ENCODE data around the gene PRDM16. TPM values are rescaled to one million over a fixed set of nuclear protein-coding genes. Genes with fewer than 3 reads are reported as not detected.

PRDM16 gene
- total RNA-seq, 4 donors from 2014 or later: 0.08 to 0.19 (median 0.12) TPM

DNA sequence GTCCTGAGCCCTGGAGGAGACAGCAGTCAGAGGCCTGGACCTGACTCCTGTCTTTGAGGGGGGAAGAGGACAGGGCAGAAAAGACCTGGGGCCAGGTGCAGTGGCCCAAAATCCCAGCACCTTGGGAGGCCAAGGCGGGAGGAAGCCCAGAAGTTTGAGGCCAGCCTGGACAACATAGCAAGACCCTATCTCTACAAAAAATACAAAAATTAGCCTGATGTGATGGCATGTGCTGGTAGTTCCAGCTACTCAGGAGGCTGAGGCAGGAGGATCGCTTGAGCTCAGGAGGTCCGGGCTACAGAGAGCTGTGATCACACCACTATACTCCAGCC lies 280.9 kb downstream of the PRDM16 start:
- peaks cover 0 to 92% (median 0%) of the 10 kb centered on the region in 4 donors for H3K27me3 ChIP-seq
- intact Hi-C loops (cut with DNase I): no loop called here
- H3K4me3 ChIP-seq: no peak overlapping the region
- H3K4me1 ChIP-seq: peaks cover 6 to 49% (median 20%) of the 10 kb centered on the region in 3 donors
- no peaks in the 10 kb centered on the region for H3K36me3 ChIP-seq
- DNase-seq: no peak
- H3K27ac ChIP-seq: peak overlapping the region in 3 of 4 donors; percentile 86 to 96 (median 92)
- TF ChIP-seq CTCF (IDR thresholded peaks at IDR 0.05) (no peak), POLR2A (IDR thresholded peaks at IDR 0.05) (no peak)
- 74 to 76% methylated on average over 3 of the region's 3 CpGs for WGBS, 2 donors
- peaks cover 0 to under 1% (median 0%) of the 10 kb centered on the region in 3 donors for H3K9me3 ChIP-seq

- Histone ChIP-seq H3K27ac (peak overlapping the region; percentile 72 to 96 (median 89)), H3K27me3 (peaks cover 0 to 89% (median 0%) of the 10 kb centered on the region in 4 donors), H3K36me3 (no peaks in the 10 kb centered on the region), H3K9me3 (no peaks in the 10 kb centered on the region), H3K4me3 (no peak overlapping the region), H3K4me1 (peaks cover 6 to 49% (median 20%) of the 10 kb centered on the region in 3 donors)
- no peak for DNase-seq
- intact Hi-C loops (cut with DNase I): no loop called here
- no peak for TF ChIP-seq POLR2A (IDR thresholded peaks at IDR 0.05)
- TF ChIP-seq CTCF (IDR thresholded peaks at IDR 0.05): peak in 2 of 6 experiments; percentile 3 to 14
- WGBS, 2 donors: 8 to 26% methylated on average over 4 to 6 of the region's 20 CpGs
Measured at GRCh38 chr1:3350506-3351261, 281.7 kb downstream of the PRDM16 start.

GRCh38 chr1:3351449-3352298 lies 282.7 kb downstream of the PRDM16 start:
- peaks cover 0 to 89% (median 0%) of the 10 kb centered on the region in 4 donors for H3K27me3 ChIP-seq
- H3K36me3 ChIP-seq: no peaks in the 10 kb centered on the region
- no peaks in the 10 kb centered on the region for H3K9me3 ChIP-seq
- intact Hi-C loops (cut with DNase I): no loop called here
- 9 to 41% methylated on average over 3 to 4 of the region's 11 CpGs for WGBS, 2 donors
- H3K4me3 ChIP-seq: peak overlapping the region in 3 of 4 donors; percentile 11 to 51 (median 18)
- no peak for TF ChIP-seq CTCF (IDR thresholded peaks at IDR 0.05)
- TF ChIP-seq POLR2A (IDR thresholded peaks at IDR 0.05): no peak
- H3K4me1 ChIP-seq: peaks cover 6 to 49% (median 20%) of the 10 kb centered on the region in 3 donors
- peak overlapping the region; percentile 72 to 96 (median 89) for H3K27ac ChIP-seq
- no peak for DNase-seq

- intact Hi-C loops (cut with DNase I): no loop called here
- Histone ChIP-seq H3K36me3 (no peaks in the 10 kb centered on the region), H3K9me3 (no peaks in the 10 kb centered on the region), H3K4me1 (peaks cover 6 to 49% (median 20%) of the 10 kb centered on the region in 3 donors), H3K27me3 (peaks cover 0 to 89% (median 0%) of the 10 kb centered on the region in 4 donors), H3K4me3 (peak overlapping the region in 3 of 4 donors; percentile 11 to 51 (median 18)), H3K27ac (peak overlapping the region; percentile 72 to 96 (median 89))
- 30 to 48% methylated on average over 16 to 19 of the region's 30 CpGs for WGBS, 2 donors
- DNase-seq: no peak
- TF ChIP-seq POLR2A (IDR thresholded peaks at IDR 0.05): no peak
- no peak for TF ChIP-seq CTCF (IDR thresholded peaks at IDR 0.05)
Measured at GRCh38 chr1:3352299-3352951, 283.4 kb downstream of the PRDM16 start.
